Caco-2 (cell line): ENCODE measurements around the gene PPARA. TPM values are rescaled to one million over a fixed set of nuclear protein-coding genes. Genes with fewer than 3 reads are reported as not detected.

Source experiments
- BruUV-seq: library from RNA; stranded (reverse); fragments of 400-500 nt; replicated peaks from 2 replicates; lab custom pipeline; 2021; lab: Mats Ljungman, UMichigan
- CTCF ChIA-PET: fragments of 300-600 bp; sonication (Branson Sonifier 250); formaldehyde crosslinking; loops from one replicate; lab custom pipeline; 2022; ENCODE audit warnings: antibody characterized with exemption; lab: Charles Lee
- POLR2A ChIA-PET: fragments of 300-600 bp; sonication (Branson Sonifier 250); formaldehyde crosslinking; loops from one replicate; lab custom pipeline; 2022; ENCODE audit warnings: antibody characterized with exemption; lab: Charles Lee
- DNase-seq, 2 experiments: peaks; one replicate each; pipeline versions ENCODE4 v3.0.0 to v3.0.0-alpha.2; 2020 to 2022
- H3K27me3 ChIP-seq: replicated peaks from 2 replicates; pipeline ENCODE4 v1.6.0; 2011; ENCODE audit warnings: low read length; ENCODE audit not compliant: control insufficient read depth, insufficient read depth
- H3K36me3 ChIP-seq: 2 replicates; pipeline ENCODE4 v1.5.1; 2011; ENCODE audit warnings: low read length; ENCODE audit not compliant: control insufficient read depth, insufficient read depth
- H3K4me1 ChIP-seq: fragments of 250-450 bp; sonication (Bioruptor Pico); 2 replicates; pipeline ENCODE4 v1.5.1; 2020; ENCODE audit warnings: mild to moderate bottlenecking
- H3K4me3 ChIP-seq: 2 replicates; pipeline ENCODE4 v1.5.1; 2011; ENCODE audit warnings: low read depth, mild to moderate bottlenecking, control low read depth, low read length
- H3K9me3 ChIP-seq: fragments of 250-450 bp; sonication (Bioruptor Pico); 2 replicates; pipeline ENCODE4 v1.5.1; 2020; ENCODE audit warnings: mild to moderate bottlenecking, moderate library complexity
- H3K27ac Mint-ChIP-seq: one replicate; pipeline ENCODE4 v1.8.0; 2022; ENCODE audit warnings: mixed read lengths; ENCODE audit not compliant: unreplicated experiment
- H3K27me3 Mint-ChIP-seq: one replicate; pipeline ENCODE4 v1.8.0; 2022; ENCODE audit warnings: mixed read lengths; ENCODE audit not compliant: insufficient read depth, unreplicated experiment
- H3K36me3 Mint-ChIP-seq: one replicate; pipeline ENCODE4 v1.8.0; 2022; ENCODE audit warnings: mild to moderate bottlenecking, mixed read lengths; ENCODE audit not compliant: insufficient read depth, unreplicated experiment
- H3K4me1 Mint-ChIP-seq: one replicate; pipeline ENCODE4 v1.8.0; 2022; ENCODE audit warnings: low read depth, mixed read lengths; ENCODE audit not compliant: unreplicated experiment
- H3K4me3 Mint-ChIP-seq: one replicate; pipeline ENCODE4 v1.8.0; 2022; ENCODE audit warnings: mild to moderate bottlenecking, moderate library complexity, mixed read lengths; ENCODE audit not compliant: unreplicated experiment
- H3K9me3 Mint-ChIP-seq: one replicate; pipeline ENCODE4 v1.8.0; 2022; ENCODE audit warnings: mixed read lengths; ENCODE audit not compliant: unreplicated experiment
- intact Hi-C: fragments of 100-400 bp; cut with micrococcal nuclease; formaldehyde crosslinking; loops from one replicate; pipeline ENCODE4 v1.10.0; 2022; ENCODE audit not compliant: unreplicated experiment
- total RNA-seq: library from RNA; stranded (reverse); gene quantifications from 2 replicates; pipeline ENCODE4 v1.2.3, GENCODE V29; 2022
- TF ChIP-seq, protein P1 (sequence below), 2 experiments: fragments of 200-600 bp in 1 of 2; IDR thresholded peaks; 1 replicate in 1 of 2; 2 replicates in 1 of 2; pipeline versions ENCODE4 v1.5.1 to v1.8.0; 2011 to 2022; ENCODE audit warnings: antibody characterized with exemption in 1 of 2, control low read depth in 1 of 2, inconsistent platforms in 1 of 2, low read depth in 1 of 2, low read length in 1 of 2, mild to moderate bottlenecking in 1 of 2, moderate library complexity in 1 of 2; ENCODE audit not compliant: insufficient read depth in 1 of 2, severe bottlenecking in 1 of 2, unreplicated experiment in 1 of 2

PPARA gene
- total RNA-seq, 1 experiment from 2014 or later, result 13.4 TPM

DNA sequence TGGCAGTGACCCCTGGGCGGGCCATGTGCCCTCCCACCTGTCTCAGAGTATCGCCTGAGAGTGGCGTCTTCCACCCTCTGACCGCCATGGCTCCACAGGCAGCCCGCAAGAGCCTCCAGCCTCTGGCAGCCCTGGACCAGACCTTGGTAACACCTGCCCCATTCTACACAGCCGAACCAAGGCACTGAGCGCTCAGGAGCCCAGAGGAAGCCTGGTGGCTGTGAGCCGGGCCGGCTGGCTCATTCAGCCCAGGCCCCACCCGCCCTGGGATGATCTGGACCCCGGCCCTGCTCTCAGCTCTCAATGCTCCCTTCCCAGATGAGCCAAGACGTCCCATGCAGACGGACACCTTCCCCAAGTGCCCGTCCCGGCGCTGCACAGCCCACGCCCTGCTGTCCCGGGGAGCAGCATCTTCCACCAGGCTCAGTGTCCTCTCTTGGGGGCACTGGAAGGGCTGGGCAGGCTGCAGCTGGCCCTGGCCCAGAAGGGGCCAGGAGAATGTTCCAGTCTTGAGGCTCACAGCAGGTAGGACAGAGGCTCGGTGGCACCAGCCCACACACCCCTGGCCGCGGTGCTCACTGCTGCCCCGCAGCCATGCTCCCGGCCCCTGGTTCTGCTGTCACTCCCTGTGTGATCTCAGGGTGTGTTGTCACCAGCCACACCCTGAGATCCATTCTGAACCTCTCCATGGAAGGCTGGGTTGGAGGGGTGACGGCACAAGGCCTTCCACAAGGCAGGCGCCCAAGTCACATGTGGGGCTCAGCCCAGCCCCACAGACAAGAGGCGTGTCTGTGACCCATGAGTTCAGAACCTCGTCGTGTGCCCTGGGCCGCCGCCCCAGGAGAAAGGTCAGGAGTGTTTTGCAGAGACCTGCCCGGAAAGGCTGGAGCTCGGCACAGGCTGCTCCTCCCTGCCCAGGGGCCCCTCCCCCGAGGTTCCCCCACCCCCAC is 24.2 kb upstream of the PPARA start:
- POLR2A ChIA-PET, result interaction anchor here (0.6 kb wide), 1 partner anchor 278 kb away, joined by 4 read pairs; no protein-coding TSS in a partner anchor
- no peaks in the 10 kb centered on the region for H3K9me3 ChIP-seq
- peaks cover 5% of the 10 kb centered on the region for H3K4me1 ChIP-seq
- H3K9me3 Mint-ChIP-seq, result no peaks in the 10 kb centered on the region
- H3K4me3 Mint-ChIP-seq, result no peak overlapping the region
- no peaks in the 10 kb centered on the region for H3K27me3 Mint-ChIP-seq
- H3K27ac Mint-ChIP-seq, result no peak overlapping the region
- H3K4me3 ChIP-seq, result no peak overlapping the region
- intact Hi-C loops, result no loop called here
- H3K27me3 ChIP-seq, result no peaks in the 10 kb centered on the region
- TF ChIP-seq, protein P1, sequence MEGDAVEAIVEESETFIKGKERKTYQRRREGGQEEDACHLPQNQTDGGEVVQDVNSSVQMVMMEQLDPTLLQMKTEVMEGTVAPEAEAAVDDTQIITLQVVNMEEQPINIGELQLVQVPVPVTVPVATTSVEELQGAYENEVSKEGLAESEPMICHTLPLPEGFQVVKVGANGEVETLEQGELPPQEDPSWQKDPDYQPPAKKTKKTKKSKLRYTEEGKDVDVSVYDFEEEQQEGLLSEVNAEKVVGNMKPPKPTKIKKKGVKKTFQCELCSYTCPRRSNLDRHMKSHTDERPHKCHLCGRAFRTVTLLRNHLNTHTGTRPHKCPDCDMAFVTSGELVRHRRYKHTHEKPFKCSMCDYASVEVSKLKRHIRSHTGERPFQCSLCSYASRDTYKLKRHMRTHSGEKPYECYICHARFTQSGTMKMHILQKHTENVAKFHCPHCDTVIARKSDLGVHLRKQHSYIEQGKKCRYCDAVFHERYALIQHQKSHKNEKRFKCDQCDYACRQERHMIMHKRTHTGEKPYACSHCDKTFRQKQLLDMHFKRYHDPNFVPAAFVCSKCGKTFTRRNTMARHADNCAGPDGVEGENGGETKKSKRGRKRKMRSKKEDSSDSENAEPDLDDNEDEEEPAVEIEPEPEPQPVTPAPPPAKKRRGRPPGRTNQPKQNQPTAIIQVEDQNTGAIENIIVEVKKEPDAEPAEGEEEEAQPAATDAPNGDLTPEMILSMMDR (IDR thresholded peaks at IDR 0.05; ENCODE audit: insufficient read depth in 1 of 2, low read depth in 1 of 2, low read length in 1 of 2, severe bottlenecking in 1 of 2, unreplicated experiment in 1 of 2), result no peak
- H3K36me3 ChIP-seq, result no peaks in the 10 kb centered on the region
- CTCF ChIA-PET, result interaction anchor here (0.6 to 0.7 kb wide), 2 partner anchors 136 to 229 kb away, joined by 3 to 7 read pairs; no protein-coding TSS in a partner anchor
- peaks cover 5% of the 10 kb centered on the region for H3K36me3 Mint-ChIP-seq
- no peaks in the 10 kb centered on the region for H3K4me1 Mint-ChIP-seq
- no peak for DNase-seq
- no TSS peak for BruUV-seq

DNA sequence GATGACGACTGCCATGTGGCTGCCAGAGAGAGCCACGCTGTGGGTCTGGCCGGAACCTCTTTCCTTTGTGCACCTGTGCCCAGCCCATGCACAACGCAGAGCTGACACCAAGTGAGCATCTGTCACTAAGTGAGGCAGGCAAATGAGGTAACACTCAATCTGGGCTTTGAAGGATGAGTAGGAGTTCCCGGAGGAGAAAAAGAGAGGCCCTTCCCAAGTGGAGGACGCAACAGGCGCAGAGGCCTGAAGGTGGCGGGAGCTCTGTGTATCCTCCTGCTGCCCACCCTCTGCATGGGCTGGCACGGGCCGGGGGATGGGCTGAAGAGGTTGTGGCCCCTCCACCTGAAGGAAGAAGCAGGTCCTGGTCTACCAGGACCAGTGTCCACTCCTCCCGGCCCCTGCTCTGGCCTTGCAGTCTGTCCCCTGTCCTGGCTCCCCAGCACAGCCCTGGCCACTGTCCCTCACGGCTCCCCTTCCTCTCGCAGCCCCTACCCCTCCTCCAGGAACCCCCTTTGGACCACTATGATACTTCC is 23.4 kb upstream of the PPARA start:
- H3K4me1 ChIP-seq, result peaks cover 5% of the 10 kb centered on the region
- intact Hi-C loops, result no loop called here
- Mint-ChIP-seq H3K4me3 (no peak overlapping the region), H3K9me3 (no peaks in the 10 kb centered on the region), H3K27ac (no peak overlapping the region), H3K36me3 (no peaks in the 10 kb centered on the region), H3K4me1 (no peaks in the 10 kb centered on the region), H3K27me3 (no peaks in the 10 kb centered on the region)
- TF ChIP-seq, protein P1 (IDR thresholded peaks at IDR 0.05; ENCODE audit: insufficient read depth in 1 of 2, low read depth in 1 of 2, low read length in 1 of 2, severe bottlenecking in 1 of 2, unreplicated experiment in 1 of 2), result no peak
- BruUV-seq, result no TSS peak
- ChIA-PET POLR2A (interaction anchor here (0.6 kb wide), 1 partner anchor 277 kb away, joined by 4 read pairs; no protein-coding TSS in a partner anchor), CTCF (interaction anchor here (0.7 kb wide), 1 partner anchor 136 kb away, joined by 7 read pairs; no protein-coding TSS in a partner anchor)
- no peaks in the 10 kb centered on the region for H3K36me3 ChIP-seq
- no peak for DNase-seq
- no peak overlapping the region for H3K4me3 ChIP-seq
- no peaks in the 10 kb centered on the region for H3K27me3 ChIP-seq
- H3K9me3 ChIP-seq, result no peaks in the 10 kb centered on the region

DNA sequence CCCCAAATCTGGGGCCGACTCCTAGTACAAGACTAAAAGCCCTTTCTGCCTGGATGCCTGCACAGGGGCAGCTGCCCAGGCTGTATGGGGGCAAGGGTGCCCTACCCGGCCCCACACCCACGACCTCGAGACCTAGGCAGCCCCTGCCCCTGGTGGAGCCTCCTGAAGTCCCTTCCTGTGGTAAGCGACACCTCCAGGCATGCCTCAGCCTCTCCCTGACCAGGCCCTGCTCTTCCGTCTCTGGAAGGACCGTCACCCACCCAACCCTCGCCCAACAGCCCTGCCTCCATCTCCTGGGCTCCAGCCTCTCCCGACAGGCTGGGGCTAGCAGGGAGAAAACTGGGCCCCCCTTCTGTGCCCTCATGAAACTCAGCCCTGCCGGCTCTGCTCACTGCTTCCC is 22.8 kb upstream of the PPARA start:
- H3K9me3 Mint-ChIP-seq, result no peaks in the 10 kb centered on the region
- TF ChIP-seq, protein P1 (IDR thresholded peaks at IDR 0.05; ENCODE audit: insufficient read depth in 1 of 2, low read depth in 1 of 2, low read length in 1 of 2, severe bottlenecking in 1 of 2, unreplicated experiment in 1 of 2), result no peak
- ChIA-PET CTCF (no interaction called here), POLR2A (no interaction called here)
- no peak overlapping the region for H3K4me3 Mint-ChIP-seq
- H3K4me1 Mint-ChIP-seq, result no peaks in the 10 kb centered on the region
- H3K36me3 ChIP-seq, result no peaks in the 10 kb centered on the region
- BruUV-seq, result no TSS peak
- H3K27me3 ChIP-seq, result no peaks in the 10 kb centered on the region
- no peaks in the 10 kb centered on the region for H3K36me3 Mint-ChIP-seq
- intact Hi-C loops, result no loop called here
- H3K4me1 ChIP-seq, result peaks cover 4% of the 10 kb centered on the region
- H3K27me3 Mint-ChIP-seq, result no peaks in the 10 kb centered on the region
- no peak overlapping the region for H3K27ac Mint-ChIP-seq
- H3K9me3 ChIP-seq, result no peaks in the 10 kb centered on the region
- DNase-seq, result no peak
- H3K4me3 ChIP-seq, result no peak overlapping the region
